ENCODE data around the gene DCTD. TPM values are rescaled to one million over a fixed set of nuclear protein-coding genes. Genes with fewer than 3 reads are reported as not detected.

The DCTD gene
- total RNA-seq, 2 donors from 2014 or later: 50.5 to 62.2 TPM

DNA sequence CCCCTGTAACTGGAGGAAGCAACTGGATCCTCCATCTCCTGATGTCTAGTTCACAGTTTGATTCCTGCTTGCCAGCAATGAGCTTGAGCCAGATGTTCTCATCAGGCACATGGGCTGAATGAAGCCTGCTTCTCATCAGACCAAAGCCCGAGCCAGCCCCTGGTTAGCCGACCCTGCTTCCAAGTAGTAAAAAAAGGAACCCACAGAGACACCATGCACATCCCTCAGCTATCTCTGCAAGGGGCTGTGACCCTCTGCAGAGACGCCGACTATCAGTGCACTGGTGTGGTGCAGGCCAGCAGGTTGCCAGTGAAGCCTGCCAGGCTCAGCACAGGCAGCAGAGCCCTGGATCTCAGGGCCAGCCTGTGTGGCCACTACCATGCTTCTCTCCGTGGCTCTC, 2.8 kb downstream of the DCTD start:
- Histone ChIP-seq H3K4me1 (ENCODE audit: control insufficient read depth in 1 of 2, low read depth in 2 of 2) (peaks cover 0 to 20% of the 10 kb centered on the region in 2 donors), H3K27me3 (replicated peaks; ENCODE audit: insufficient read depth) (no peaks in the 10 kb centered on the region), H3K36me3 (peaks cover 29% of the 10 kb centered on the region), H3K9me3 (no peaks in the 10 kb centered on the region), H3K27ac (no peak overlapping the region), H3K4me3 (no peak overlapping the region)
- no peak for ATAC-seq (ENCODE audit: insufficient number of reproducible peaks, low FRiP score, low read depth)
- DNase-seq (ENCODE audit: low spot score): no peak
- TF ChIP-seq, protein P1, sequence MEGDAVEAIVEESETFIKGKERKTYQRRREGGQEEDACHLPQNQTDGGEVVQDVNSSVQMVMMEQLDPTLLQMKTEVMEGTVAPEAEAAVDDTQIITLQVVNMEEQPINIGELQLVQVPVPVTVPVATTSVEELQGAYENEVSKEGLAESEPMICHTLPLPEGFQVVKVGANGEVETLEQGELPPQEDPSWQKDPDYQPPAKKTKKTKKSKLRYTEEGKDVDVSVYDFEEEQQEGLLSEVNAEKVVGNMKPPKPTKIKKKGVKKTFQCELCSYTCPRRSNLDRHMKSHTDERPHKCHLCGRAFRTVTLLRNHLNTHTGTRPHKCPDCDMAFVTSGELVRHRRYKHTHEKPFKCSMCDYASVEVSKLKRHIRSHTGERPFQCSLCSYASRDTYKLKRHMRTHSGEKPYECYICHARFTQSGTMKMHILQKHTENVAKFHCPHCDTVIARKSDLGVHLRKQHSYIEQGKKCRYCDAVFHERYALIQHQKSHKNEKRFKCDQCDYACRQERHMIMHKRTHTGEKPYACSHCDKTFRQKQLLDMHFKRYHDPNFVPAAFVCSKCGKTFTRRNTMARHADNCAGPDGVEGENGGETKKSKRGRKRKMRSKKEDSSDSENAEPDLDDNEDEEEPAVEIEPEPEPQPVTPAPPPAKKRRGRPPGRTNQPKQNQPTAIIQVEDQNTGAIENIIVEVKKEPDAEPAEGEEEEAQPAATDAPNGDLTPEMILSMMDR (IDR thresholded peaks at IDR 0.05): no peak

DNA sequence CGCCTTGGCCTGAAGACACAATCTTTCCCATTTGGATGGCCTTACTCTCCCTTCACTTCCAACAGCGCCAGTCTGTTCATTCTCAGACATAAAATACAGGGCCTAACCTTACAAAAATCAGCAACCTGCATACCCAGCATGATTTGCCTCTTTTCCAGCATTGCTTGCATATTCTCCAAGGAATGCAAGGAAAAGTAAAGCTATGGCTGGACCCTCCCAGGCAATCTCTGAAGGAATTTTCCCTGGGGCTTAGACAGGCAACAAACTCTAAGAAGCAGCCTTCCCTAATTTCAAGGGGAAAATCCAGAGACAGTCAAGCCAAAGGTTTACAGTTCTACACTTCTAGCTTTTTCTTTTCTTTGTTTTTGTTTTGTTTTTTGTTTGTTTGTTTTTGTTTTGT, 3.6 kb downstream of the DCTD start:
- Histone ChIP-seq H3K9me3 (no peaks in the 10 kb centered on the region), H3K27me3 (replicated peaks; ENCODE audit: insufficient read depth) (no peaks in the 10 kb centered on the region), H3K27ac (no peak overlapping the region), H3K36me3 (peaks cover 31% of the 10 kb centered on the region), H3K4me1 (ENCODE audit: control insufficient read depth in 1 of 2, low read depth in 2 of 2) (peaks cover 0 to 17% of the 10 kb centered on the region in 2 donors), H3K4me3 (no peak overlapping the region)
- DNase-seq (ENCODE audit: low spot score) (no peak), ATAC-seq (ENCODE audit: insufficient number of reproducible peaks, low FRiP score, low read depth) (no peak)
- TF ChIP-seq, protein P1 (IDR thresholded peaks at IDR 0.05): no peak

DNA sequence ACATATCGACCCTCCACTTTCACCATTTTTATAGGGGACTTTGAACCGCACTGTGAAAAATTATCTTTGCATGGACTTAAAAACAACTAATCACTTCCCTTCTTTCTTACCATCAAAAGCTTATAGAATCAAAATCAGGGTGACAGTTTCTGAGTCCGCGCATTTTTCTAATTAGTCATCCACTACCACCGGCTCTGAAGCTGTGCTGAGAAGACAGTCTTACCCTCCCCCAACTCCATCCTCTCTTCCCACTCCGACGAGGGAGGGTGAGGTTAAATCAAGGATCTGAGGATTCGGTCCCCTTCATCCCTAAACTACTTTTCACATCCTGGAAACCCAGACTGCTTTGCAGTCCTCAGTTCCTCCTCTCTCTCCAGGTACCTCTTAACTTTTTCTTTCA, 4.2 kb downstream of the DCTD start:
- peaks cover 31% of the 10 kb centered on the region for H3K36me3 ChIP-seq
- H3K4me1 ChIP-seq (ENCODE audit: control insufficient read depth in 1 of 2, low read depth in 2 of 2): peaks cover 0 to 12% of the 10 kb centered on the region in 2 donors
- DNase-seq (ENCODE audit: low spot score) (no peak), ATAC-seq (ENCODE audit: insufficient number of reproducible peaks, low FRiP score, low read depth) (no peak)
- H3K27ac ChIP-seq: no peak overlapping the region
- no peak overlapping the region for H3K4me3 ChIP-seq
- no peaks in the 10 kb centered on the region for H3K9me3 ChIP-seq
- TF ChIP-seq, protein P1 (IDR thresholded peaks at IDR 0.05): no peak
- H3K27me3 ChIP-seq (replicated peaks; ENCODE audit: insufficient read depth): no peaks in the 10 kb centered on the region

DNA sequence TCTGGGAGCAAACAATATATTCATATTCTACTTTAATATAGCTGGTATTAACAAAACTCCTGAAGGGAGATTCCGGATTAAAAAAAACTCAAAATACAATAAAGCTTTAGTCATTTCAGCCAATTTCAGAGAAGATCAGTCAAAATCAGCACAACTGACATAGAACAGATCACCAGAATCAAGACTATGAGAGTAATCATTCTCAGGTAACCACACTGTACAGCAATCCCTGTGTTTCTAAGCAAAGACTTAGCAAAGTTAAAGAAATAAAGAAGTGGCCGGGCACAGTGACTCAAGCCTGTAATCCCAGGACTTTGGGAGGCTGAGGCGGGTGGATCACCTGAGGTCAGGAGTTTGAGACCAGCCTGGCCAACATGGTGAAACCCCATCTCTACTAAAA, 9.1 kb downstream of the DCTD start:
- ATAC-seq (ENCODE audit: insufficient number of reproducible peaks, low FRiP score, low read depth) (no peak), DNase-seq (ENCODE audit: low spot score) (no peak)
- TF ChIP-seq, protein P1 (IDR thresholded peaks at IDR 0.05): no peak
- H3K27ac ChIP-seq: no peak overlapping the region
- no peak overlapping the region for H3K4me3 ChIP-seq
- H3K9me3 ChIP-seq: no peaks in the 10 kb centered on the region
- H3K4me1 ChIP-seq (ENCODE audit: control insufficient read depth in 1 of 2, low read depth in 2 of 2): no peaks in the 10 kb centered on the region
- no peaks in the 10 kb centered on the region for H3K27me3 ChIP-seq (replicated peaks; ENCODE audit: insufficient read depth)
- peaks cover 27% of the 10 kb centered on the region for H3K36me3 ChIP-seq

DNA sequence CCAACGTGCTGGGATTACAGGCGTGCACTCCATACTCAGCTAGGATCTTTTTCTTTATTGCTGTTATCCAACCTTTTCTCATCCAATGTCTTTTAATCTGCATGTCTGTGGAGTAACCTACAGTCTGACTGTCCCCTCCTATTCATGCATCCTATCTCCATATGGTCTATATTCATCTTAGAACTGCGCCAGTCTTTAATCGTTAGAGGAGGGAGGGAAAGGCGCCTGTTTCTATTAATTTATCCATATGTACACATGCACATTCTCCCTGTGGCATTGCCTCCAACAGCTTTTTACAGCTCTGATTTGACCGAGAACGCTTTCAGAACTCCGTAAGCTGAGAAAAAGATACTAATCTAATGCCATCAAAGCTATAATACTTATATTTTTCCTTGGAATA, 9.8 kb downstream of the DCTD start:
- no peak overlapping the region for H3K4me3 ChIP-seq
- peaks cover 26% of the 10 kb centered on the region for H3K36me3 ChIP-seq
- ATAC-seq (ENCODE audit: insufficient number of reproducible peaks, low FRiP score, low read depth) (no peak), DNase-seq (ENCODE audit: low spot score) (no peak)
- TF ChIP-seq, protein P1 (IDR thresholded peaks at IDR 0.05): no peak
- H3K27me3 ChIP-seq (replicated peaks; ENCODE audit: insufficient read depth): no peaks in the 10 kb centered on the region
- no peaks in the 10 kb centered on the region for H3K4me1 ChIP-seq (ENCODE audit: control insufficient read depth in 1 of 2, low read depth in 2 of 2)
- no peak overlapping the region for H3K27ac ChIP-seq
- H3K9me3 ChIP-seq: no peaks in the 10 kb centered on the region

Measured in thoracic aorta (tissue), 2 donors.